BE2C (cell line): ENCODE measurements around the gene BTBD2.
"Not testable (repeated sequence)": the region's sequence is repeated elsewhere in the genome, so short reads cannot be mapped to it uniquely, and the experiment has no call there.

Experiments used
- DNase-seq: peaks from one replicate; pipeline ENCODE4 v3.0.0-alpha.2; 2020
- H3K27me3 ChIP-seq: fragments of 250-450 bp; sonication (Bioruptor Pico); 2 replicates; pipeline ENCODE4 v1.5.1; 2020; ENCODE audit warnings: mild to moderate bottlenecking
- H3K36me3 ChIP-seq: fragments of 250-450 bp; sonication (Bioruptor Pico); 2 replicates; pipeline ENCODE4 v1.5.1; 2020; ENCODE audit warnings: mild to moderate bottlenecking
- H3K4me1 ChIP-seq: fragments of 250-450 bp; sonication (Bioruptor Pico); 2 replicates; pipeline ENCODE4 v1.5.1; 2020
- H3K4me3 ChIP-seq: 2 replicates; pipeline ENCODE4 v1.5.1; 2011; ENCODE audit warnings: low read depth, low read length
- H3K9me3 ChIP-seq: fragments of 250-450 bp; sonication (Bioruptor Pico); 2 replicates; pipeline ENCODE4 v1.5.1; 2020
- TF ChIP-seq, protein P1 (sequence below): IDR thresholded peaks from 2 replicates; pipeline ENCODE4 v1.5.1; 2012; ENCODE audit warnings: mild to moderate bottlenecking, low read depth, low read length

The BTBD2 gene

DNA sequence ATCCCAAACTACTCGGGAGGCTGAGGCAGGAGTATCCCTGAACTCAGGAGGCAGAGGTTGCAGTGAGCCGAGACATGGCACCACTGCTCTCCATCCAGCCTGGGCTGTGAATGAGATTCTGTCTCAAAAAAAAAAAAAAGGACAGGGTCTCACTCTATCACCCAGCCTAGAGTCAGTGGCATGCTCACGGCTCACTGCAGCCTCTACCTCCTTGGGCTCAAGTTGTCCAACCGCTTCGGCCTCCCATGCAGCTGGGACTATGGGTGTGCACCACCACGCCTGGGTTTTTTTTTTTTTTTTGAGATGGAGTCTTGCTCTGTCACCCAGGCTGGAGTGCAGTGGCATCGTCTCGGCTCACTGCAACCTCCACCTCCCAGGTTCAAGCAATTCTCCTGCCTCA, 20.9 kb upstream of the BTBD2 start:
- Histone ChIP-seq H3K4me3 (no peak overlapping the region), H3K4me1 (peaks cover 14% of the 10 kb centered on the region), H3K36me3 (peaks cover 25% of the 10 kb centered on the region), H3K9me3 (no peaks in the 10 kb centered on the region), H3K27me3 (no peaks in the 10 kb centered on the region)
- no peak for DNase-seq
- TF ChIP-seq, protein P1, sequence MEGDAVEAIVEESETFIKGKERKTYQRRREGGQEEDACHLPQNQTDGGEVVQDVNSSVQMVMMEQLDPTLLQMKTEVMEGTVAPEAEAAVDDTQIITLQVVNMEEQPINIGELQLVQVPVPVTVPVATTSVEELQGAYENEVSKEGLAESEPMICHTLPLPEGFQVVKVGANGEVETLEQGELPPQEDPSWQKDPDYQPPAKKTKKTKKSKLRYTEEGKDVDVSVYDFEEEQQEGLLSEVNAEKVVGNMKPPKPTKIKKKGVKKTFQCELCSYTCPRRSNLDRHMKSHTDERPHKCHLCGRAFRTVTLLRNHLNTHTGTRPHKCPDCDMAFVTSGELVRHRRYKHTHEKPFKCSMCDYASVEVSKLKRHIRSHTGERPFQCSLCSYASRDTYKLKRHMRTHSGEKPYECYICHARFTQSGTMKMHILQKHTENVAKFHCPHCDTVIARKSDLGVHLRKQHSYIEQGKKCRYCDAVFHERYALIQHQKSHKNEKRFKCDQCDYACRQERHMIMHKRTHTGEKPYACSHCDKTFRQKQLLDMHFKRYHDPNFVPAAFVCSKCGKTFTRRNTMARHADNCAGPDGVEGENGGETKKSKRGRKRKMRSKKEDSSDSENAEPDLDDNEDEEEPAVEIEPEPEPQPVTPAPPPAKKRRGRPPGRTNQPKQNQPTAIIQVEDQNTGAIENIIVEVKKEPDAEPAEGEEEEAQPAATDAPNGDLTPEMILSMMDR: no peak

GRCh38 chr19:2035590-2035991, 20.1 kb upstream of the BTBD2 start:
- TF ChIP-seq, protein P1: no peak
- H3K9me3 ChIP-seq: no peaks in the 10 kb centered on the region
- H3K4me3 ChIP-seq: no peak overlapping the region
- H3K4me1 ChIP-seq: peaks cover 7% of the 10 kb centered on the region
- DNase-seq: no peak
- H3K36me3 ChIP-seq: peaks cover 17% of the 10 kb centered on the region
- H3K27me3 ChIP-seq: no peaks in the 10 kb centered on the region

DNA sequence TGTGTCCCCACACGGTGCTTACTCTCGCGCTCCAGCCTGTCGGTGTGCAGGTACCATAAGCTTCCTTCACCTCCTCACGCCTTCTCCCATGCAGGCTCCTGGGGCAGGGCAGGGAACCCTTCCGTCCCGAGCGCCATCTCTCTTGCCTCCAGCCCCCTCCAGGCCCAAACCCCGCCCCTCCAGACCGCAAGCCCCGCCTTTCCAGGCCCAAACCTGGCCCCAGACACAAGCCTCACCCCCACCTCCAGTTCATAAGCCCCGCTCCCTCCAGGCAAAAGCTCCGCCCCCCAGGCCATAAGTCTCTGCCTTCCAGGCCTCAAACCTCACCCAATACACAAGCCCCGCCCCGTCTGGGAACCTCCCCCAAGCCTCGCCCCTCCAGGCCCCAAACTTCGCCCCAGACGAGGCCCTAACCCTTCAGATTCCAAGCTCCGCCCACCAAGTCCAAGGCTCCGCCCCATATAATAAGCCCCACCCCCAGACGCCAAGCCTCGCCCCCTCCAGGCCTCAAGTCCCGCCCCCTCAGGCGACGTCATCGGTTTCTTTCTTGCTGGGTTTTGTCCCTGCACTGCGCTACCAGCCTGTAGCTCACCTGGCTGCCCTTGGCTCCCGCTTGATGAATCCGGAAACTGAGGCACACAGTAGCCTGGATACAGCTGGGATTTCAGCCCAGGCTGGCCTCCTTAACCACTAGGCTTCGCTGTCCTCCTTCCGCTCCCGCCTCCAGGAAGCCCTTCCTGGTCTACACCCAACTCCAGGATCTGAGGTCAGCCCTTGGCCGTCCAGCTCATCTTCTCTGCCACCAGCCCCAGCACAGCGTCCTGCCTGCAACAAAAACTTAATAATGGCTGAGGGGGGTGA, 19.4 kb upstream of the BTBD2 start:
- Histone ChIP-seq H3K9me3 (no peaks in the 10 kb centered on the region), H3K4me3 (no peak overlapping the region), H3K36me3 (peaks cover 11% of the 10 kb centered on the region), H3K4me1 (peaks cover 7% of the 10 kb centered on the region), H3K27me3 (no peaks in the 10 kb centered on the region)
- TF ChIP-seq, protein P1: no peak
- peak; percentile 82 for DNase-seq

DNA sequence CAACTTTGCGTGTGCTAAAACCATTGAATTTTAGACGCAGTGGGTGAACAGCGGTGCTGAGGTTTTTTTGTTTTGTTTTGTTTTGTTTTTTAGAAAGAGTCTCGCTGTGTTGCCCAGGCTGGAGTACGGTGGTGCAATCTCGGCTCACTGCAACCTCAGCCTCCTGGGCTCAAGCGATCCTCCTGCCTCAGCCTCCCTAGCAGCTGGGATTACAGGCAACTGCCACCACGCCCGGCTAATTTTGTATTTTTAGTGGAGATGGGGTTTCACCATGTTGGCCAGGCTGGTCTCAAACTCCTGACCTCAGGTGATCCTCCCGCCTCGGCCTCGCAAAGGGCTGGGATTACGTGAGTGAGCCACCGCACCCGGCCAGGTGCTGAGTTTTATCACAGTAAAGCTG, 18.7 kb upstream of the BTBD2 start:
- H3K27me3 ChIP-seq, DNase-seq, H3K36me3 ChIP-seq, H3K4me3 ChIP-seq, H3K4me1 ChIP-seq, H3K9me3 ChIP-seq: not testable (repeated sequence)

GRCh38 chr19:2033825-2034159, 18.3 kb upstream of the BTBD2 start:
- no peak for DNase-seq
- TF ChIP-seq, protein P1: no peak
- peaks cover 5% of the 10 kb centered on the region for H3K36me3 ChIP-seq
- peaks cover 7% of the 10 kb centered on the region for H3K4me1 ChIP-seq
- H3K4me3 ChIP-seq: no peak overlapping the region
- H3K27me3 ChIP-seq: no peaks in the 10 kb centered on the region
- H3K9me3 ChIP-seq: no peaks in the 10 kb centered on the region

- Histone ChIP-seq H3K4me3 (no peak overlapping the region), H3K4me1 (peaks cover 7% of the 10 kb centered on the region)
Measured at GRCh38 chr19:2033115-2033824, 17.8 kb upstream of the BTBD2 start.

More at GRCh38 chr19:2033115-2033824, 17.8 kb upstream of the BTBD2 start:
- no peaks in the 10 kb centered on the region for H3K27me3 ChIP-seq
- no peak for DNase-seq
- H3K36me3 ChIP-seq: peaks cover under 1% of the 10 kb centered on the region
- no peaks in the 10 kb centered on the region for H3K9me3 ChIP-seq
- TF ChIP-seq, protein P1: no peak
